Loucy (cell line): ENCODE data around the gene SPEG.

ENCODE experiments used
- H2AFZ ChIP-seq: fragments of 200-600 bp; sonication (generic); 2 replicates; pipeline ENCODE4 v1.6.0; 2016; ENCODE audit warnings: antibody characterized with exemption, mild to moderate bottlenecking, low read length, moderate library complexity
- H3F3A ChIP-seq: fragments of 200-600 bp; 2 replicates; pipeline ENCODE4 v1.6.0; 2016; ENCODE audit warnings: antibody characterized with exemption, low read depth, mild to moderate bottlenecking
- H3K27me3 ChIP-seq: fragments of 200-600 bp; sonication (generic); 2 replicates; pipeline ENCODE4 v1.6.1; 2014; ENCODE audit warnings: low read length, mild to moderate bottlenecking; ENCODE audit not compliant: insufficient read depth, poor library complexity, severe bottlenecking
- H3K36me3 ChIP-seq: fragments of 200-600 bp; sonication (generic); 2 replicates; pipeline ENCODE4 v1.6.1; 2016; ENCODE audit warnings: low read length; ENCODE audit not compliant: insufficient read depth
- H3K4me1 ChIP-seq: fragments of 200-600 bp; sonication (generic); 2 replicates; pipeline ENCODE4 v1.5.1; 2014; ENCODE audit warnings: low read length, mild to moderate bottlenecking; ENCODE audit not compliant: insufficient read depth, poor library complexity, severe bottlenecking
- H3K4me2 ChIP-seq: fragments of 200-600 bp; sonication (generic); 2 replicates; pipeline ENCODE4 v1.6.0; 2014; ENCODE audit warnings: antibody characterized with exemption, low read length, low read depth, mild to moderate bottlenecking; ENCODE audit not compliant: poor library complexity, severe bottlenecking
- H3K4me3 ChIP-seq: fragments of 200-600 bp; sonication (generic); 2 replicates; pipeline ENCODE4 v1.5.1; 2014; ENCODE audit warnings: low read length, mild to moderate bottlenecking, mixed read lengths; ENCODE audit not compliant: poor library complexity, severe bottlenecking
- H3K79me2 ChIP-seq: fragments of 200-600 bp; sonication (generic); 2 replicates; pipeline ENCODE4 v1.6.1; 2014; ENCODE audit warnings: low read length; ENCODE audit not compliant: insufficient read depth
- H3K9ac ChIP-seq: fragments of 200-600 bp; sonication (generic); 2 replicates; pipeline ENCODE4 v1.6.0; 2014; ENCODE audit warnings: mild to moderate bottlenecking, low read depth, low read length, moderate library complexity; ENCODE audit not compliant: poor library complexity, severe bottlenecking
- H3K9me2 ChIP-seq: fragments of 200-600 bp; sonication (generic); replicated peaks from 2 replicates; pipeline ENCODE4 v1.6.1; 2016; ENCODE audit warnings: low read depth, low read length, mixed read lengths
- H3K9me3 ChIP-seq: fragments of 200-600 bp; sonication (generic); 2 replicates; pipeline ENCODE4 v1.6.1; 2014; ENCODE audit warnings: mild to moderate bottlenecking, antibody characterized with exemption, low read length, low read depth; ENCODE audit not compliant: insufficient read depth
- H4K20me1 ChIP-seq: fragments of 200-600 bp; sonication (generic); 2 replicates; pipeline ENCODE4 v1.6.0; 2014; ENCODE audit warnings: antibody characterized with exemption, low read length, mild to moderate bottlenecking; ENCODE audit not compliant: insufficient read depth, poor library complexity, severe bottlenecking
- CTCF ChIP-seq: fragments of 200-600 bp; sonication (generic); conservative IDR thresholded peaks from 2 replicates; pipeline ENCODE4 v1.5.1; 2014; ENCODE audit warnings: mild to moderate bottlenecking, antibody characterized with exemption, low read length
- EZH2phosphoT487 ChIP-seq: fragments of 200-600 bp; IDR thresholded peaks from 2 replicates; pipeline ENCODE4 v1.6.1; 2018; ENCODE audit warnings: antibody characterized with exemption, mild to moderate bottlenecking, moderate library complexity, borderline replicate concordance

SPEG gene

GRCh38 chr2:219436491-219436890 is 1.8 kb downstream of the SPEG start:
- Histone ChIP-seq H3K9me3 (no peaks in the 10 kb centered on the region), H3F3A (no peaks in the 10 kb centered on the region), H3K79me2 (no peaks in the 10 kb centered on the region), H2AFZ (no peak overlapping the region), H3K27me3 (no peaks in the 10 kb centered on the region), H3K9me2 (no peaks in the 10 kb centered on the region), H3K9ac (no peak overlapping the region), H3K4me3 (no peak overlapping the region), H3K4me2 (no peak overlapping the region), H3K4me1 (no peaks in the 10 kb centered on the region), H4K20me1 (no peaks in the 10 kb centered on the region), H3K36me3 (no peaks in the 10 kb centered on the region)
- TF ChIP-seq EZH2phosphoT487 (no peak), CTCF (no peak)

GRCh38 chr2:219437141-219437540 is 2.5 kb downstream of the SPEG start:
- TF ChIP-seq EZH2phosphoT487: no peak
- no peak for TF ChIP-seq CTCF
- Histone ChIP-seq H3K9ac (no peak overlapping the region), H3K9me3 (no peaks in the 10 kb centered on the region), H3F3A (no peaks in the 10 kb centered on the region), H3K4me2 (no peak overlapping the region), H3K27me3 (no peaks in the 10 kb centered on the region), H3K9me2 (no peaks in the 10 kb centered on the region), H2AFZ (no peak overlapping the region), H3K36me3 (no peaks in the 10 kb centered on the region), H4K20me1 (no peaks in the 10 kb centered on the region), H3K79me2 (no peaks in the 10 kb centered on the region), H3K4me1 (no peaks in the 10 kb centered on the region), H3K4me3 (no peak overlapping the region)

GRCh38 chr2:219437690-219438206 is 3.1 kb downstream of the SPEG start:
- no peaks in the 10 kb centered on the region for H3K79me2 ChIP-seq
- no peaks in the 10 kb centered on the region for H3K27me3 ChIP-seq
- H3K4me3 ChIP-seq: no peak overlapping the region
- H3K9me3 ChIP-seq: no peaks in the 10 kb centered on the region
- no peaks in the 10 kb centered on the region for H3K4me1 ChIP-seq
- H3K4me2 ChIP-seq: no peak overlapping the region
- TF ChIP-seq EZH2phosphoT487 (no peak), CTCF (no peak)
- H3K36me3 ChIP-seq: no peaks in the 10 kb centered on the region
- H3K9ac ChIP-seq: no peak overlapping the region
- no peaks in the 10 kb centered on the region for H4K20me1 ChIP-seq
- no peak overlapping the region for H2AFZ ChIP-seq
- H3F3A ChIP-seq: no peaks in the 10 kb centered on the region
- H3K9me2 ChIP-seq: no peaks in the 10 kb centered on the region
